Activated CD8-positive, alpha-beta memory T cell treated with anti-CD3 and anti-CD28 coated beads, Interleukin-2, amount 50 U/mL, for 24 hours (primary cell): ENCODE measurements around the gene OR10AD1.

Source experiments
- DNase-seq: peaks from one replicate; pipeline ENCODE4 v3.0.0-alpha.2; 2020; ENCODE audit errors: extremely low read depth

The OR10AD1 gene

DNA sequence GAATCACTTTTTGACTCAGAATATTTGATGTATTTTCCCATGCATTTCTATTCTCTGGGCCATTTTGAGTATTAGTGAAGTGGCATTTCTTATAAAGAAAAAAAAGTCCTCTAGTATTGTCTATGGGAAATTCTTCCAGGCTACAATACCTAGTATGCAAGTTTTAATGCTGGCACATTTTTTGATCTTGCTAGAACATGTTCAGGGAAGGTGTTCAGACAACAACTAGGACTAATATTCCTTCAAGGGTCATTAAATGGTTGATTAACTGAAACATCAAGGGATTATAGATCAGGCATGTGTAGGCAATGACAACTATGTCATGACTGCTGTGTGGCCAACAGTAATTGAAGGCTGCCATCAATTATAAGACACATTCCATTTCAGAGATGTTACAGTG is 12.0 kb downstream of the OR10AD1 start:
- DNase-seq: no peak

DNA sequence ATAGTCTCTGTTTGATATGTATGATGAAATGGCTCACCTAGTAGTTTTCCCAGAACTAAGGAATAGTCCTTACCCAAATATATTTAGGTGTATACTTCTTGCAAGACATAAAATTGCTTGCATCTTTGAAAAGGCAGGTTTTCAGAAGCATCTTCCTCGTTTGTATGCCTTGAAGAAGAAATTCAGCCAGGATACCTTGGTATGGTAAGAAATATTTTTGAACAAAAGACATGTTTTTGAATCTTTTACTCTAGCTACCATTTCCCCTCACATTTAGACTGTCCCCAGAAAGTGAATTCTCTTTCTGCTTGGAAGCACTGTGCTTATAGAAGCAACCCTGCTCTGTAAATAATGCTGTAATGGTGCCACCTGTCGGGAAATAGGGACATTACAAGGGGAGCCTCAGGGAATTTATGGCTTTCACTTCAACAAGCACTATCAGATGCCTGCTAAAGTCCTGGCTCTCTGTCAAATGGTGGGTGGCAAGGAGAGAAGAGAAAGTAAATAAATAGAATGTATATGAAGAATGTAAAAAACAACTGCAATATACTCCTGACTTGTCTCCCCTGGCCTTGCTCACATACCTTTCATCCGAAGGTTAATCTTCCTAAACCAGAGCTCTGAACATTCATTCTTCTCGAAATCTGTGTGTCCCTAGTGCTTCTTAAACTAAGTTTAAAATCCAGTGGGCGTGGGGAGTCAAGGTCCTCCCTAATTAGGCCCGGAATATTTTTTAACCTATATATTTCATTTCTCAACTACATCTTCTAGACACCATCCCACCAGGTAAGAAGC is 13.6 kb downstream of the OR10AD1 start:
- DNase-seq: peak; percentile 38

DNA sequence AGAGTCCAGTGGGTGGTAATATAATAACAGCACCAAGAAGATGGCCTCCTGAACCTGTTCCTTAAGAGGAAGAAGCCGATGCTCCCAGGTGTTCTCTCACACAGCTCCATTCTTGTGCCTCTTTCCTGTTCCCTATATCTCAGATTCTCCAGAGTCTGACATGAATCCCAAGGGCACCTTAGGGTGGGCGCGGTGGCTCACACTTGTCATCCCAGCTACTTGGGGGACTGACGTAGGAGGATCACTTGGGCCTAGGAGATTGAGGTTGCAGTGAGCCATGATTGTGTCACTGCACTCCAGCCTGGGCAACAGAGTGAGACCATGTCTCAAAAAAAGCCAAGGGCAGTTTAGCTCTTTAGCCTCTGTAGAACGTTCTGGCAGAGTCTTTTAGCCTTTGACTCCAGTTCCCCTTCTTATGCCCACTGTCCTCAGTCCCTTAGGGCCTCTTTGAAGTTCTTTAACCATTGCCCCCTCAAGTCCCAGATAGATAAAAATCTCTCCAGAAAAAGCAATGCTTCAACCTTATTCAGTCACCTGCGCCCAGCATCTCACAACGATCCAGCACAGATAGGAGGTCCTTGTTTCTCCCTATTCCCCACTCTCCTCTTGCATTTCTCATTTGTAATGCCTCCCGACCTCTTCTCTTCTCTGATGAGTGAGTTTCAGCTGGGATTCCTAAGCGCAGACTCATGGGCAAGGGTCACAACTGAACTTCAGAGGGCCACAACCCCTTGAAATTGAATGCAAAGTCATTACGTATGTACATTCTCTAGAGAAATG is 15.0 kb downstream of the OR10AD1 start:
- no peak for DNase-seq

DNA sequence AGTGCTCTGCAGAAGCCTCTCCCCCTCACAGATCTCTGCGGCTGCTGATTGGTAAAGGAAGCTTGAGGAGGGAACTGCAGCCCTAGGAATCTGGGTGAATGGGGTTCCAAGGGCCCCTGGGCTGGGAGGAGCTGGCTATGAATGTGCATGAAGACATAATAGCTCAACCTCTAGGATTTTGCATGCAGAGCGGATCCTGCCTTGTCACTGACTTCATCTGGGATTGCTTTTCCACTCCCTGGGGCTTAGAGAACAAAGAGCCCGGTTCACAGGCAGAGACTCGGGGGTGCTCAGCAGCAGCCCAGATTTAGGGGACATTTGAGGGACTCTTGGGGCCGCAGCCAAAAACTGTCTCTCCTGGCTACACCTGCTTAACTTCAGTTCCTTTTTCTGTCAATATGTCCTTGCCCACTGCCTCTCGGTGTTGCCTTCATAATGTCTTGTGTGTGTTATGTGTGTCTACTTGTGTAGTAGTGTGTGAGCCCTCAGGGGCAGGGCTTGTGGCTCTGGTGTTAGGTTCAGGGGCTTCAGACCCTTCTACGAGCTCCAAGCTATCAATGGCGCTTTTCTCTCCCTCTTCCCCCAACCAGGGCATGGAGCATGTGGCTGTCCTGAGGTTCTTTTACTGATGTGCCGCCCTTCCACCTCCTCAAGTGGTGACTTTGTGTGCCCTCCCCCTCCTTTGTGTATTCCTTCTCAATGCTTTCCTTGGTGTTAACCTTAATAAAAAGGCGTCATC is 17.7 kb downstream of the OR10AD1 start:
- no peak for DNase-seq

DNA sequence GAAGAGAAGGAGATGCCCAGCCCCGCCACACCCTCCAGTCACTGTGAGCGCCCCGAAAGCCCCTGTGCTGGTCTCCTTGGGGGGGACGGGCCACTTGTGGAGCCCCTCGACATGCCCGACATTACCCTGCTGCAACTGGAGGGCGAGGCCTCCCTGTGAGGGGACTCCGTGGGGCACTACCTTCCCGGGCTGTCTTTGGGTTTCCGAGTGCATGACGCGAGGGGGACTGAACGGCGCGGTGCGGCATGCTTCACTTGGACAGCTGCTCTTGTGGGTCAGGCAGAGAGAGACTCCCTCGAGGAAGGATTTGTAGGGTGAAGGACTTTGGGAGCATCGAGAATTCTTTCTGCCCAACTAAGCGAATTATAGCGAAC is 18.6 kb downstream of the OR10AD1 start:
- DNase-seq: no peak

DNA sequence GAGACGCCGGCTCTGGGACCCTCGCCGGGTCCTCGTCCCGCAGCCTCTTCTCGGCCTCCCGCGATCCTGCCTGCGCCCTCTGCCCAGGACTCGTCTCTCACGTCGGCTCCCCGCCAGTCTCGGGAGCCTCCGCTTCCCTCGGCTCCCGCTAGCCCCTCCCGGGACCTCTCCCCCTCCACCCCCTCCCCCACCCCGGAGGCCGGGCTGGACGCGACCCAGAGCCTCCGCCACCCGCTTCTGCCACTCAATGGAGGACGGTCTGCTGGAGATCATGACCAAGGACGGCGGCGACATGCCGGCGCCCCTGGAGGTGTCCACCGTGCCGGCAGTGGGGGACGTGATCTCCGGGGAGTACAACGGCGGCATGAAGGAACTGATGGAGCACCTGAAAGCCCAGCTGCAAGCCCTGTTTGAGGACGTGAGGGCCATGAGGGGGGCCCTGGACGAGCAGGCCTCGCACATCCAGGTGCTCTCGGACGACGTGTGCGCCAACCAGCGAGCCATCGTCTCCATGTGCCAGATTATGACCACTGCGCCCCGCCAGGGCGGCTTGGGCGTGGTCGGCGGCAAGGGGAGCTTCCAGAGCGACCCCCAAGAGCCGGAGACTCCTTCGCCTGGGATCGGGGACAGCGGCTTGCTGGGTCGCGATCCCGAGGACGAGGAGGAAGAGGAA is 19.1 kb downstream of the OR10AD1 start:
- no peak for DNase-seq

DNA sequence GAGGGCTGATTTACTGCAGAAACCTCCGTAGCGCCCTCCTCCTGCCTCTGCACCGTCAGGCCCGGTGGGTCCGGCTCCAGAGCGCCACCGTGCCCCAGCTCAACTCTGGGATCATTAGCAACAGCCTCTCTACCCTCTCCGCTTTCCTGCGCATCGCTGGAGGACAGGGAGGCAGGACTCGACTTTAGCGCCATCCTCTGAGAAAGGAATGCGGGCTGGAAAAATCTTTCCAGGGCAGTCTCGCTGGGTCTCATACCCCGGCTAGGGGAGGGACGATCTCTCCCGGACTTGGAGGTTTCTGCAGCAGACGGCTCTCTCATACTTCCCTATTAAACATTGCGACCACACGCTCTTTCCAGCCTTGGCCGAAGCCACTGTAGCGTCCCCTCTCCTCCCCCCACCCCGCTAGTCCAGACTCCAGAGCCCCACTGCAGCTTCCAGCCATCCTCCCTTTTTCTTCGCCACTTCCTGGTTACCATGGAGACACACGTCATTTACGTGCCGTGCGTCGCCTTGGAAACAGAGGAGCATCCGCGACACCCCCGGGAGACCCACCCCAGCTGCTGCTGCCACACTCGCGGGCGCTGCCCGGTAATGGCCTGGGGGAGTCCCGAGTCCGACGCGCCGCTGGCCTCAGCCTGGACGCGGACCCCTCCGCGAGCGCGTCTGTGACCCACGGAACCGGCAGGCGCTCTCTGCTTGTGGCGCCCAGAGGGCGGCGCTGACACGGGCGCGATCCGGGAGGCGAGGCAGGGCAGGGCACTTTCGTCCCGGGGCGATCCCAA is 19.8 kb downstream of the OR10AD1 start, which contains the start of gene CCDC184:
Gene CCDC184, plus strand, starts transcription at position 554 of the 785 bp plus-strand sequence. CDS start 479 bp downstream, outside the sequence.
- DNase-seq: peak; percentile 54

DNA sequence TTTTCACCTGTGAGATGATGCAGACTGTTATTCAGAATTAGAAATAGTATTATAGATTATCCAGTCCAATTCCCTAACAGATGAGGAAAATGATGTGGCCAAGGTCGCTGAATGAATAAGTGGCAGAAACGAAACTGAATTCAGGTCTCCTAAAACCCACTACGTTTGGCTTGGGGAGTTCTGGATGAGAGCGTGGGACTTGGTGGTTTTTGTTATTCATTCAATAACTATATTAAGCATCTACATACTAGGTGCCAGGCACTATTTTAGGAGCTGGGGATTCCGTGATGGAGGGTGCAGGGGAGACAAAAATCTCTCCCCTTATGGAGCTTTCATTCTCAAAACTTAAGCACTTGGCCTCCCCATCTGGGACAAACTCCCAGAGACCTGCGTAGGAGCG is 20.5 kb downstream of the OR10AD1 start:
- DNase-seq: no peak

DNA sequence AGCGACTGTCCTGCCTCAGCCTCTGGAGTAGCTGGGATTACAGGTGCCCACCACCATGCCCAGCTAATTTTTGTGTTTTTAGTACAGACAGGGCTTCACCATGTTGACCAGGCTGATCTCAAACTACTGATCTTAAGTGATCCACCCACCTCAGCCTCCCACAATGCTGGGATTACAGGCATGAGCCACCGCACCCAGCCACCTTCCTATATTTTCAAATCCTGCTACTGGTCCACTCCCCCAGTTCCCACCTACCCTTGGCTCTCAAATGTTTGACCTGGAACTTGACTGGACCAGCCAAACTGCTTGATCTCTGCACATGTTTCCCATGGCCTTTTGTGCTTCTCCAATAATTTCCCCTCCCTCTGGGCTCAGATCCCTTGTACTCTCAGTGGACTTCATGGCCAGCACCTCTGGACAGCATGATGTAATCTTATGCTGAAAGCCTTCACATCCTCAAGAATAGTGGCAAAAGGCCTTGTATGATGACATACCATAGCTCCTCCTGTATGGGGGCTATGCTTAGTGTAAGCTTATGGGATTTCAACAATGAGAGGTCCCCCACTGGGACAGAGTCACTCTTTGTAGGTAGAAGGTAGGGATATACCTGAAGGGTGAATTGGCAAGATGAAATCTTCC is 22.1 kb downstream of the OR10AD1 start:
- DNase-seq: no peak

DNA sequence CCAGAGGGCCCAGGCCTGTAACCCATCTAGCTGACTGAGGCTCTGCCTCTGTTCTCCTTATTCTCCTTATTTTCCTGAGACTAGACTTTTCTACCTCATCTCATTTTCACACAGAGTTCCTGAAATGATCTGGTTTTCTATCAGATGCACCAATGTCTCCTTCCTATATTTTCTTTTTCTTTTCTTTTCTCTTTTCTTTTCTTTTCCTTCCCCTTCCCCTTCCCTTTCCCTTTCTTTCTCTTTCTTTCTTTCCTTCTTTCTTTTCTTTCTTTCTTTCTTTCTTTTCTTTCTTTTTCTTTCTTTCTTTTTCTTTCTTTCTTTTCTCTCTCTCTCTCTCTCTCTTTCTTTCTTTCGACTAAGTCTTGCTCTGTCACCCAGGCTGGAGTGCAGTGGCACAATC is 22.7 kb downstream of the OR10AD1 start:
- DNase-seq: no peak

DNA sequence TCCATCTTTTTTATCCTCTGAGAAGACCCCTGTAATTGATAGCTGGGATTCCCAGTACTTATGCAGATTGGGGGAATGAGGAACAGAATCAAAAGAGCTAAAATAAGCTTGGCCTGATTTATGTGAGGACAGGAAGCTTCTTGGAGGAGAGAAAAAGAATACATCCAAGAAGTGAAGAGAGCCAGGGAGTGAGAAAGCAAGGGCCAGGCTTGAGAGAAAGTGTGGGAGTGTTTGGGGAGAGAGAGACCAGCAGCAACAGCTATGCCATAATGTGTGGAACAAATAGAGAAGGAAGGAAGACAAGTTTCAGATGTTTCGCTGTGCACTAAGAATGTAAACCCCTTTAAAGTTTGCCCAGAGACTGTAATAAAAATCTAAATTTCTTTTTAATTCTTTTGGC is 23.6 kb downstream of the OR10AD1 start:
- DNase-seq: no peak

DNA sequence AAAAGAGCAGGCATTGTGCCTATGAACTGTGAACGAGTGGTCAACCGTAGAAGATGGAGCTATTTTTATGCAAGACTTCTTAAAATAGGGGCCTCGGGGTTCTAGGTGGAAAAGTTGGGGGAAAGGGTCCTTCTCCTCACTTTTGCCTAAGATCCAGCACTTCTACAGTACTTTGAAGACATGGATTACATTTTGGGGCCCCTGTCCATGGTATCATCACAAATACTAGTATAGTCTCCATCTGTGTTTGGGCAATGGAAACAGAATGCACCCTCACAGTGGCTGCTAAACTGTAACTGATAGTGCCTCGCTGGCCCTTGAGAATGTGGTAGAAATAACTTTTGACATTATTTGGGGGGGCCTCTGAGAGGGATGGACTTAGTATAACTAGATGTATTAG is 25.1 kb downstream of the OR10AD1 start:
- DNase-seq: no peak

DNA sequence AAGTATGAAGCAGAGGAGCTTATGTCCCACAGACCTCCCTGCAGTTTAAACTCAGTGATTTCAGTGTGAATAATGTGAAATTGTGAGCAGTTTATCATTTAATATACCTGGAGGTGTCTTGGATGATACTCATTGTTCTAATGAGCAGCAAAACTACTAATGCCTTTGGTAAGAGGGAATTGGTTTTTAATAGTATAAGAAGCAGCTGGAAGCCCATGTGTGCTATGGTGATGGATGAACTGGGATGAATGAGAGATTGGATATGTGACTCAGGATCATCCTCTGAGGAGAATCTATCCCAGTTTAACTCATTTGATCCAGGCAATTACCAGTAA is 26.7 kb downstream of the OR10AD1 start:
- no peak for DNase-seq

DNA sequence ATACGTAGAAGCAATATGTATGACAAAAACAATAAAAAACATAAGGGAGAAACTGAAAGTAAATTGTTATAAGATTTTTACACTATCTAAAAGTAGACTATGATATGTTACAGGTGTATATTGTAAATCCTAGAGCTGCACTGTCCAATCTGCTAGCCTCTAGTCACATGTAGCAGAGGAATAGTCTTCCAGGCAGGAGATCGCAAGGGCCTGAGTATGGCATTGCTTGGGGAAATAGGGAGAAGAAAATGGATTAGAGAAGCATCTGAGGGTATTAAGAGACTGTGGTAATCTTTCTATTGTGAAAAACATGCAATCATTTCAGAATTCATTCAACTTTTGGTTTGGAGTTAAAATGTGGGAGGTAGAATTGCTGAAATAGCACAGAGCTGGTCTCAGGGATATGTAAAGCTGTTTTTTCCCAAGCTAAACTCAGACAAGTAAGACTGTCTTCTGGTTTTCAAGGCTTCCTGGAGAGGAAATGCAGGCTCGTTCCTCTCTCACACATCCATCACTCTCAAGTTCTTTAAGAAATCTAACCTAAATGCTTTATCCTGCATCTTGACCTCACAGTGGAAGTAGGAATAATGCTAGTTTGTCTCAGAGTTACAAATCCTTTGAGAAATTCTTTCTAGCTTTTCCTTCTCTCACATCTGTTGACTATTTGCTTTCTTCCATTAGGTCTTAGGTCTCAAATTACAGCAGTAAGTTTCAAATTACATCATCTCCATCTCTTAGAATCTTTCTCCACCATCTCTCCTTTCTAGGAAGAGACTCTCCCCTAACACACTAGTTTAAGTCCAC is 27.3 kb downstream of the OR10AD1 start:
- no peak for DNase-seq

DNA sequence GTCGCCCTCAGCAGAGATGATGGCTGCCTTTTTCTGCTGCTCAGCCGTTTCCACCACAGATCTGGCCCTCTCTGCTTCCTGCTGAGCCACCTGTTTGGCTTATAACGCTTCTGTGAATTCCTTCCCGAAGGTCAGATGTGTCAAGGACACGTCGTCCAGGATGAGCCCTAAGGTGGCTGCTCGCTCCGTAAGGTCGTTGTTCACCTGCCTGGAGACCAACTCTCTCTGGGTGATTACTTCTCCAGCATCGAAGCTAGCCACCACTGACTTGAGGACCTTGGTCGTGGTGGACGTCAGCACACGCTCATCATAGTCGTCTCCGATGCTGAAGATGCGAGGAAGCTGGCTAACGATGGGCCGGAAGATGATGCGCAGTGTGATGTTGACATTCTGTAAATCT is 34.1 kb downstream of the OR10AD1 start:
- no peak for DNase-seq

DNA sequence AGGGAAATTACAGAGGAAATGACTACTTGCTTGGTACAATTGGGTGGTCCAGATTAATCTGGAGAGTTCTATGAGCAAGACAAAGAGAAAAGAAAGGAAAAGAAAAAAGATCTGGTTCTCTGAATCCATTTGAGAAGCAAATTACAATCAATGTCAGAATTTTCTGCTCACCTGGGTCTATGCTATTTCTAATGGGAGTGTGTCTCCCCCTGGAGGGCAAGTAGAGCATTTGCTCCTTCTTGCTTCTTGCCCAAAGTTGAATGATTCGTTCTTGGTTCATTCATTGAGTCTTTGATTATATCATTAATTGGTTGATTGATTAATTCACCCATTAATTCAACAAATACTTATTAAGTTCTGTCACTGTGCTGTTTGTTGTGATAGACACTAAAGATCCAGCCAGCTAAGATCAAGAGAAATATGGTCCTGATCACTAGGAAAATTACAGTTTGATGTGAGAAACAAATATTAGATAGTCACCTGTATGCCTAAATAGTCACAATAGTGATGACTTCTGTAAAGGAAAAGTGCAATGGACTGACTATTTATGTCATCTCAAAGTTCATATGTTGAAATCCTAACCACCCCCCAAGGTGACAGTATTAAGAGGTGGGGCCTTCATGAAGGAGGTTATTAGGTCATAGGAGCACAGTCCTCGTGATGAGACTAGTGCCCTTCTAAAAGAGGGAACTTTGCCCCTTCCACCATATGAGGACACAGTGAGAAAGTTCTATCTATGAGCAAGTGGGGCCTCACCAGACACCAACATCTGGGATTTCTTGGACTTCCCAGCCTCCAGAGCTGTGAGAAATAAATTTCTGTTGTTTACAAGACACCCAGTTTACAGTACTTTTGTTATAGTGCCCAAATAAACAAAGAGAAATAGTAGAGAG is 37.8 kb downstream of the OR10AD1 start:
- no peak for DNase-seq

DNA sequence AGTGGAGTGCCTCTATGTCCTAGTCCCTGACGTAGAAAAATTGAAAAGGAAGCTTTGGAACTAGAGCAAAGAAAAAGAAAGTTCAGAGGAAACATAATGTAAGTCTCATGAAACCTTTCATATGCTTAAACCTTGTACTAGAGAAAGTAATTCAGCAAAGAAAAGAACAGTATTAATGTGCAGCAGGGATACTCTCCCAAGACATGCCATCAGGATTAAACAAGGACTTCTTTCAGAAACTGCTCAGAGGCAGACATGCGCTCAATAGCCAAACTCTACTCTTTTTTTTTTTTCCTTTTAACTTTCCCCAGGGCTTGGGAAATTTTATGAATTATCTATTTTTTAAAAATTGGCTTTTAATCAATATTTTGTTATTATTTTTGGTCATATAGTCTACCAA is 38.6 kb downstream of the OR10AD1 start:
- no peak for DNase-seq

DNA sequence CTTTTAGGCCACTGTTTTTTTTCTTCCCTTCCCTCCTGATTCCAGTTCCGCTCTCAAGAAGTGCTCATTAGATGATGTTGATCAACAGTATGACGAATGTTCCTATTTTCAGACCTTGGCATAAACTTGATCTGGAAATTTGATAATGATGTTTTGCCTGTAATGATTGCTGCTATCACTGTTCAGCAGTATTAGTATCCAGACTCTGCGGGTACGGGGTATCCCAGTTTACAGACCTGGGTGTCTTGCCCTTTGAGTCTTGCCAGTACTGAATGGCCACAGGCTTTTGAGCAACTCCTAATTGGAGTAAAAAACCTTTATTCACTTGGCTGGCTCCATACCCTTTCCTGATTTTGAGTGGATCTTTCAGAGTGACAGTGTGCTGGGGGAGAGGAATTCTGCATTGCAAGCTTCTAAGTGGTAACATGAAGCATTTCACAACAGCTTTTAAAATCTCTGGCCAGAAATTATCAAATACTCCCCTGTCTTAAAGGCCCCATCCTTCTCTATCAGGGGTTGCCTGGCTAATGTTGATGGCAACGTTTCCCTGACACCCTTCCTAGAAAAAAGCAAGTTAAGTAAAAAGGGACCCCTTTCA is 39.8 kb downstream of the OR10AD1 start:
- DNase-seq: no peak

DNA sequence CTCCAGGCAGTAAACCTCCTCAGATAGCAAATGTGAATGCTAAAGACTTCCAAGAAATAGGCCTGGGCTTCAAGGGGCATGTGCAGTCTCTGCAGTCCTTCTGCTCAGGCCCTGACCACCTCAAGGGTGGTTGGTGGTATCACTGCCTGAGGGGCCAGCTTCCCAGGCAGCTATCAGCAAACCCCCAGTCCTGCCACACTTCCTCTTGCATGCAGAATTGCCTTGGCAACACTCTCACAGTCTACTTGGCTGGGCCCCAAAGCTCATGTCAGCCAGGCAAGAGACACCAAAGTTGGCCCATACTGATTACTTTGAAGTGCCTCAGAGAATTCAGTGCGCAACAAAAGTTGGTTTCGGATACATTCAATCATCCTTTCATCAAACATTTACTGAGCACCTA is 42.3 kb downstream of the OR10AD1 start:
- no peak for DNase-seq
